Muscle of leg (tissue), 11 donors: ENCODE measurements around the gene PRTN3. TPM values are rescaled to one million over a fixed set of nuclear protein-coding genes. Genes with fewer than 3 reads are reported as not detected.
"Not testable (repeated sequence)": the region's sequence is repeated elsewhere in the genome, so short reads cannot be mapped to it uniquely, and the experiment has no call there.

ENCODE experiments used
- DNase-seq: peaks from one replicate; pipeline ENCODE4 v3.0.0; 2013
- H3K27ac ChIP-seq: one replicate; pipeline ENCODE4 v1.5.1; 2013; ENCODE audit warnings: mild to moderate bottlenecking, low read length, control low read depth
- H3K27me3 ChIP-seq: one replicate; pipeline ENCODE4 v1.6.1; 2013; ENCODE audit warnings: low read length; ENCODE audit not compliant: control insufficient read depth, insufficient read depth
- H3K36me3 ChIP-seq: one replicate; pipeline ENCODE4 v1.6.1; 2013; ENCODE audit warnings: low read length; ENCODE audit not compliant: control insufficient read depth, insufficient read depth
- H3K4me1 ChIP-seq: one replicate; pipeline ENCODE4 v1.6.1; 2013; ENCODE audit warnings: low read length; ENCODE audit not compliant: control insufficient read depth, insufficient read depth
- H3K4me3 ChIP-seq: one replicate; pipeline ENCODE4 v1.5.1; 2013; ENCODE audit warnings: low read length, control low read depth
- H3K9me3 ChIP-seq: replicated peaks from 2 replicates; pipeline ENCODE4 v1.6.1; 2013; ENCODE audit warnings: low read depth, low read length; ENCODE audit not compliant: control insufficient read depth
- WGBS: methylation state at CpG from one replicate; pipeline ENCODE4 v1.1.5; 2013; ENCODE audit warnings: missing lambda C conversion rate; ENCODE audit not compliant: insufficient coverage; 5-methylcytosine and 5-hydroxymethylcytosine counted together
- polyA plus RNA-seq, 8 donors: library from polyadenylated mRNA; unstranded; fragments of 120-200 nt; gene quantifications; one replicate each; pipeline versions ENCODE4 v1.2.1 to v1.2.3, GENCODE V29; 2013; ENCODE audit warnings: inconsistent platforms in 1 of 8, low replicate concordance in 1 of 8; ENCODE audit not compliant: insufficient read length in 8 of 8, insufficient read depth in 1 of 8
- total RNA-seq: library from RNA; stranded (reverse); fragments of 120-200 nt; gene quantifications from one replicate; pipeline ENCODE4 v1.2.4, GENCODE V29; 2013

Gene PRTN3
- total and polyA plus RNA-seq, 9 donors, result 0.44 to 11.6 (median 3.8) TPM

GRCh38 chr19:816500-816857 lies 24.3 kb upstream of the PRTN3 start:
- DNase-seq, result no peak
- H3K4me1 ChIP-seq, result no peaks in the 10 kb centered on the region
- no peak overlapping the region for H3K27ac ChIP-seq
- 94% methylated on average over 2 of the region's 2 CpGs for WGBS
- peaks cover 11% of the 10 kb centered on the region for H3K36me3 ChIP-seq
- H3K9me3 ChIP-seq, result no peaks in the 10 kb centered on the region
- H3K27me3 ChIP-seq, result peaks cover 11% of the 10 kb centered on the region
- H3K4me3 ChIP-seq, result no peak overlapping the region

GRCh38 chr19:820212-820611 lies 20.6 kb upstream of the PRTN3 start:
- H3K27me3 ChIP-seq, result peaks cover 33% of the 10 kb centered on the region
- WGBS, result 90% methylated on average over 2 of the region's 5 CpGs
- DNase-seq, H3K27ac ChIP-seq, H3K36me3 ChIP-seq, H3K4me3 ChIP-seq, H3K4me1 ChIP-seq, H3K9me3 ChIP-seq: not testable (repeated sequence)

DNA sequence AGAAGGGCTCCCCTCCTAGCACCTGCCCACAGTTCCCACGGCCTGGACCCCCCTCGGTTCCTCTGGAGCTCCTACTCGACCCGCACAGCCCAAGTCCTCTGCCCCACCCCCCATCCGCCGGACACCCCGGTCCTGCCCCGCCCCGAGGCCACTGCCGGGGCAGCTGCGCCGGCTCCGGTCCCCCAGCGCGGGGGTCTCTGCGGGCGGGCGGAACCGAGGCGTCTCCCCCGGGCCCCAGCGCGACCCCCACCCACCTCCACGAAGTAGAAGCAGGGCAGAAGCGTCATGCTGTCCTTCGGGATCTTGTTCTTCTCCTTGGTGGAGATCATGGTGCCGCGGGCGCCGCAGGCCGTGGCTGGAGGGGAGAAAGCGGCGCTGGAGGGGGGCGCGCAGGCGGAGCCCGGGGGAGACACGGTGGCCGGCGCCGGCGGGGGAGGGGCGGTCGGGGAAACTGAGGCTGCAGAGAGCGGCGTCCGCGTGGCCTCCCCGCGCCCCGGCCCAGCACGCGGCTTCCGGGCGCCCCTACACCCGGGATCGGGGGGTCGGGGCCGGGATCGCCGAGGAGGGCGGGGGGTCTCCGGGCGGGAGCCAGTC lies 19.5 kb upstream of the PRTN3 start:
- DNase-seq, result peak; percentile 15
- Histone ChIP-seq H3K9me3 (no peaks in the 10 kb centered on the region), H3K4me1 (no peaks in the 10 kb centered on the region), H3K27me3 (peaks cover 37% of the 10 kb centered on the region), H3K4me3 (no peak overlapping the region), H3K36me3 (no peaks in the 10 kb centered on the region), H3K27ac (no peak overlapping the region)
- under 1% methylated on average over 60 of the region's 64 CpGs for WGBS

GRCh38 chr19:821825-822503 lies 18.8 kb upstream of the PRTN3 start, which contains the start of gene PLPPR3:
PLPPR3 (minus strand) TSS chr19:821955; CDS start chr19:821559, 396 bp downstream.
- no peak within 1 kb of the TSS for H3K27ac ChIP-seq
- no peaks in the 10 kb centered on the region for H3K36me3 ChIP-seq
- H3K4me1 ChIP-seq, result no peaks in the 10 kb centered on the region
- 0% methylated on average over 20 of the region's 86 CpGs for WGBS
- H3K4me3 ChIP-seq, result no peak within 1 kb of the TSS
- peaks cover 37% of the 10 kb centered on the region for H3K27me3 ChIP-seq
- H3K9me3 ChIP-seq, result no peaks in the 10 kb centered on the region
- DNase-seq, result peak; percentile 11

GRCh38 chr19:823565-824121 lies 17.2 kb upstream of the PRTN3 start:
- no peak for DNase-seq
- Histone ChIP-seq H3K36me3 (no peaks in the 10 kb centered on the region), H3K4me1 (no peaks in the 10 kb centered on the region), H3K27ac (no peak overlapping the region), H3K27me3 (peaks cover 37% of the 10 kb centered on the region), H3K9me3 (no peaks in the 10 kb centered on the region), H3K4me3 (no peak overlapping the region)
- WGBS, result 36% methylated on average over 7 of the region's 12 CpGs

DNA sequence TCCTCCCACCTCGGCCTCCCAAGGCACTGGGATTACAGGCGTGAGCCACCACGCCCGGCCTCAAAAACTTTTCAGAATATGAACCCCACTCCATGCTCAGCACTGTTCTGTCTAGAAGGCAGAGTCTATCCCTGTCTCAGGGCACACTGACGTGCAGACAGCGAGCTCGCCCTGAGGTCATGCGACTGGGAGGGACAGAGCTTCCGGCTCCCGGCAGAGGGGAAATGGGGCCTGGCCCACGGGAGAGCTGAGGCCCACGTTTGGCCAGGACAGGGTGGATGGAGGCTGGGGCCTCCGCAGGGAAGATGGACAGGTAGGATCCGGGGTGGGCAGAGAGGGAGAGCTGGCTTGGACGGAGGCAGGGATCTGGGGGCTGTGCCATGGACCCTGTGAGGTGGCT lies 15.9 kb upstream of the PRTN3 start:
- H3K9me3 ChIP-seq, result no peaks in the 10 kb centered on the region
- no peak overlapping the region for H3K4me3 ChIP-seq
- 57% methylated on average over 13 of the region's 15 CpGs for WGBS
- H3K27me3 ChIP-seq, result peaks cover 41% of the 10 kb centered on the region
- H3K27ac ChIP-seq, result no peak overlapping the region
- DNase-seq, result peak; percentile 15
- no peaks in the 10 kb centered on the region for H3K4me1 ChIP-seq
- H3K36me3 ChIP-seq, result no peaks in the 10 kb centered on the region

- H3K27ac ChIP-seq, result no peak overlapping the region
- DNase-seq, result no peak
- no peak overlapping the region for H3K4me3 ChIP-seq
- no peaks in the 10 kb centered on the region for H3K4me1 ChIP-seq
- H3K9me3 ChIP-seq, result no peaks in the 10 kb centered on the region
- WGBS, result 84% methylated on average over 9 of the region's 19 CpGs
- H3K36me3 ChIP-seq, result no peaks in the 10 kb centered on the region
- H3K27me3 ChIP-seq, result peaks cover 40% of the 10 kb centered on the region
These were observed 14.7 kb upstream of the PRTN3 start for GRCh38 chr19:825897-826644.

GRCh38 chr19:827314-827709 lies 13.5 kb upstream of the PRTN3 start:
- DNase-seq, result peak; percentile 2
- H3K27ac ChIP-seq, result no peak overlapping the region
- peaks cover 46% of the 10 kb centered on the region for H3K27me3 ChIP-seq
- 83% methylated on average over 4 of the region's 11 CpGs for WGBS
- no peaks in the 10 kb centered on the region for H3K4me1 ChIP-seq
- H3K4me3 ChIP-seq, result no peak overlapping the region
- H3K9me3 ChIP-seq, result no peaks in the 10 kb centered on the region
- no peaks in the 10 kb centered on the region for H3K36me3 ChIP-seq

- Histone ChIP-seq H3K4me1 (no peaks in the 10 kb centered on the region), H3K4me3 (no peak within 1 kb of the TSS), H3K27me3 (peaks cover 41% of the 10 kb centered on the region), H3K9me3 (no peaks in the 10 kb centered on the region), H3K27ac (no peak within 1 kb of the TSS), H3K36me3 (no peaks in the 10 kb centered on the region)
- DNase-seq, result no peak
- 62% methylated on average over 24 of the region's 33 CpGs for WGBS
These were observed 13.0 kb upstream of the PRTN3 start, which contains the start of gene AZU1 for GRCh38 chr19:827710-828321. AZU1 (plus strand) TSS chr19:827837; CDS start chr19:827847, 10 bp downstream.
